HL-60 (cell line): Measurements from ENCODE around the gene OTOA.
A peak's percentile ranks its signal among the peaks of the same experiment; 100 is the strongest.
"Not testable (repeated sequence)": the region's sequence is repeated elsewhere in the genome, so short reads cannot be mapped to it uniquely, and the experiment has no call there.

Experiments used
- DNase-seq, 2 experiments: peaks; one replicate each; pipeline ENCODE4 v3.0.0-alpha.2; 2010 to 2020; ENCODE audit warnings: low read depth in 1 of 2, low spot score in 1 of 2
- H3K27ac ChIP-seq: fragments of 250-450 bp; sonication (Bioruptor Pico); replicated peaks from 2 replicates; pipeline ENCODE4 v1.5.1; 2020; ENCODE audit warnings: mild to moderate bottlenecking, moderate library complexity
- H3K27me3 ChIP-seq: fragments of 250-450 bp; sonication (Bioruptor Pico); 2 replicates; pipeline ENCODE4 v1.5.1; 2021; ENCODE audit warnings: mild to moderate bottlenecking, moderate library complexity; ENCODE audit not compliant: insufficient read depth, poor library complexity, severe bottlenecking
- H3K4me3 ChIP-seq: replicated peaks from 2 replicates; pipeline ENCODE4 v1.5.1; 2011; ENCODE audit warnings: mild to moderate bottlenecking, control low read depth, low read length; ENCODE audit not compliant: insufficient read depth
- GABPA ChIP-seq: IDR thresholded peaks from 2 replicates; pipeline ENCODE4 v1.6.1; 2012; ENCODE audit warnings: low read depth
- POLR2AphosphoS5 ChIP-seq: IDR thresholded peaks from 2 replicates; pipeline ENCODE4 v1.6.1; 2012; ENCODE audit warnings: low read depth
- SPI1 ChIP-seq: IDR thresholded peaks from 2 replicates; pipeline ENCODE4 v1.6.1; 2012; ENCODE audit warnings: low read depth, mild to moderate bottlenecking, borderline replicate concordance
- TF ChIP-seq, protein P1 (sequence below): IDR thresholded peaks from 2 replicates; pipeline ENCODE4 v1.6.1; 2012; ENCODE audit warnings: low read depth; ENCODE audit not compliant: insufficient replicate concordance
- TF ChIP-seq, protein P2 (sequence below): IDR thresholded peaks from one replicate; pipeline ENCODE4 v1.5.1; 2011; ENCODE audit warnings: low read length, control low read depth, inconsistent platforms; ENCODE audit not compliant: insufficient read depth

Gene OTOA

DNA sequence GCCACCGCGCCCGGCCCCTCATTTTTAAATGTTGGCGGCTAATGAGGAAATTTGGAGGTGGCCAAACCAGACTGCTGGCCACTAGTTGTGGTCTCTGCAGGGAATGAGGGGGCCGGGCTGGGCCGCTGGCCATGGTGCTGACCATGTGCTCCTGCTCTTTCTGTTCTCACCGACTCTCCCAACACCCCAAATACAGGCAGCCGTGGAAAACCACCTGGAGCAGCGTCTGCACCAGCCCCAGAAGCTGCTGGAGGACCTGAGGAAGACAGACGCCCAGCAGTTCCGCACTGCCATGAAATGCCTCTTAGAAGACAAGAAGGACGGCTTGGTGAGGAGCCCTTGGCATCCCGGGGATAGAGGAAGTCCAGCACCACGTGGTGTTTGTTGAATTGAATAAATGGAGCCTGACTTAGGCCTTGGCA lies 21.3 kb downstream of the OTOA start:
- no peak for DNase-seq
- H3K4me3 ChIP-seq: no peak overlapping the region
- TF ChIP-seq, protein P1, sequence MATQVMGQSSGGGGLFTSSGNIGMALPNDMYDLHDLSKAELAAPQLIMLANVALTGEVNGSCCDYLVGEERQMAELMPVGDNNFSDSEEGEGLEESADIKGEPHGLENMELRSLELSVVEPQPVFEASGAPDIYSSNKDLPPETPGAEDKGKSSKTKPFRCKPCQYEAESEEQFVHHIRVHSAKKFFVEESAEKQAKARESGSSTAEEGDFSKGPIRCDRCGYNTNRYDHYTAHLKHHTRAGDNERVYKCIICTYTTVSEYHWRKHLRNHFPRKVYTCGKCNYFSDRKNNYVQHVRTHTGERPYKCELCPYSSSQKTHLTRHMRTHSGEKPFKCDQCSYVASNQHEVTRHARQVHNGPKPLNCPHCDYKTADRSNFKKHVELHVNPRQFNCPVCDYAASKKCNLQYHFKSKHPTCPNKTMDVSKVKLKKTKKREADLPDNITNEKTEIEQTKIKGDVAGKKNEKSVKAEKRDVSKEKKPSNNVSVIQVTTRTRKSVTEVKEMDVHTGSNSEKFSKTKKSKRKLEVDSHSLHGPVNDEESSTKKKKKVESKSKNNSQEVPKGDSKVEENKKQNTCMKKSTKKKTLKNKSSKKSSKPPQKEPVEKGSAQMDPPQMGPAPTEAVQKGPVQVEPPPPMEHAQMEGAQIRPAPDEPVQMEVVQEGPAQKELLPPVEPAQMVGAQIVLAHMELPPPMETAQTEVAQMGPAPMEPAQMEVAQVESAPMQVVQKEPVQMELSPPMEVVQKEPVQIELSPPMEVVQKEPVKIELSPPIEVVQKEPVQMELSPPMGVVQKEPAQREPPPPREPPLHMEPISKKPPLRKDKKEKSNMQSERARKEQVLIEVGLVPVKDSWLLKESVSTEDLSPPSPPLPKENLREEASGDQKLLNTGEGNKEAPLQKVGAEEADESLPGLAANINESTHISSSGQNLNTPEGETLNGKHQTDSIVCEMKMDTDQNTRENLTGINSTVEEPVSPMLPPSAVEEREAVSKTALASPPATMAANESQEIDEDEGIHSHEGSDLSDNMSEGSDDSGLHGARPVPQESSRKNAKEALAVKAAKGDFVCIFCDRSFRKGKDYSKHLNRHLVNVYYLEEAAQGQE: peak; percentile 90
- TF ChIP-seq GABPA (no peak), SPI1 (peak; percentile 29; the same call in 1 of the 2 replicates), POLR2AphosphoS5 (no peak)
- TF ChIP-seq, protein P2, sequence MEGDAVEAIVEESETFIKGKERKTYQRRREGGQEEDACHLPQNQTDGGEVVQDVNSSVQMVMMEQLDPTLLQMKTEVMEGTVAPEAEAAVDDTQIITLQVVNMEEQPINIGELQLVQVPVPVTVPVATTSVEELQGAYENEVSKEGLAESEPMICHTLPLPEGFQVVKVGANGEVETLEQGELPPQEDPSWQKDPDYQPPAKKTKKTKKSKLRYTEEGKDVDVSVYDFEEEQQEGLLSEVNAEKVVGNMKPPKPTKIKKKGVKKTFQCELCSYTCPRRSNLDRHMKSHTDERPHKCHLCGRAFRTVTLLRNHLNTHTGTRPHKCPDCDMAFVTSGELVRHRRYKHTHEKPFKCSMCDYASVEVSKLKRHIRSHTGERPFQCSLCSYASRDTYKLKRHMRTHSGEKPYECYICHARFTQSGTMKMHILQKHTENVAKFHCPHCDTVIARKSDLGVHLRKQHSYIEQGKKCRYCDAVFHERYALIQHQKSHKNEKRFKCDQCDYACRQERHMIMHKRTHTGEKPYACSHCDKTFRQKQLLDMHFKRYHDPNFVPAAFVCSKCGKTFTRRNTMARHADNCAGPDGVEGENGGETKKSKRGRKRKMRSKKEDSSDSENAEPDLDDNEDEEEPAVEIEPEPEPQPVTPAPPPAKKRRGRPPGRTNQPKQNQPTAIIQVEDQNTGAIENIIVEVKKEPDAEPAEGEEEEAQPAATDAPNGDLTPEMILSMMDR: no peak
- H3K27ac ChIP-seq: no peak overlapping the region
- H3K27me3 ChIP-seq: no peaks in the 10 kb centered on the region

DNA sequence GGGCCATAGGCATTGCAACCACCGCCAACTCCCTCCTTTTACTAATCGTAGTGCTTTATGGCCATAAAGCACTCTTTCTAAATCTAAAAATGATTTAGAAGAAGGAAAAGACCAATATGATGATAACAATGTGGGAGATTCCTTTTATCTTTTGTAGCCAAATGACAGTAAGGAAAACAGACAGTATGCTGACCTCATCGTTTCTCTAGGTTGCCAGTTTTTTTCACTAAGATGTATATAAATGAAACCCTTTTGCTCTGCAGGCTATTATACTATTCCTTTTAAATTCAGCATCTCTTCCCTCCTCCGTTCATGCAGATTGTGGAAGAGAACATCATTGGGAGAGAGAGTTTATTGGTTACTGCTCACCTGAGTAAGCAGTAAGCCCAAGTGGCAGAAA lies 25.3 kb downstream of the OTOA start:
- Histone ChIP-seq H3K27ac (no peak overlapping the region), H3K4me3 (no peak overlapping the region), H3K27me3 (no peaks in the 10 kb centered on the region)
- DNase-seq: no peak
- TF ChIP-seq, protein P2: no peak
- no peak for TF ChIP-seq GABPA
- no peak for TF ChIP-seq POLR2AphosphoS5
- no peak for TF ChIP-seq SPI1
- TF ChIP-seq, protein P1: no peak

GRCh38 chr16:21690967-21691366 lies 27.2 kb downstream of the OTOA start:
- H3K27ac ChIP-seq, H3K4me3 ChIP-seq, H3K27me3 ChIP-seq, DNase-seq: not testable (repeated sequence)

DNA sequence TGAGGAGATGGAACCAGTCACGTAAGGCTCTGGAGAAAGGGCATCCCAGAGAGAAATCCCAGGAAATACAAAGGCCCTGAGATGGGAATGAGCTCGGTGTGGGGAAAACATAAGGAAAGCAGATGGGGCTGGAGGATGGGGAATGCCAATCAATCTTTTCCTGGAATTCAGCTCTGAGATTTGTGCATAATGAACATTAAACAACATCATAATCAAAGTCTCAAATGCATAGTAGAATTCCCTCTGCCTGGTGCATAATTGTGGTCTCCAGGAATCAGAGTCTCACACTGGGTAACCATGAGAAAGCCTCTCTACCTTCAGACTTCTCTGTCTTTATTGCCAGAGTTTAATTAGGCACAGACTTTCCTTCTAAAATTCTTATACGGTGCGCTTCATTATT lies 30.8 kb downstream of the OTOA start:
- no peak for DNase-seq
- Histone ChIP-seq H3K4me3 (no peak overlapping the region), H3K27me3 (no peaks in the 10 kb centered on the region), H3K27ac (no peak overlapping the region)
- no peak for TF ChIP-seq GABPA
- TF ChIP-seq, protein P2: no peak
